Natural killer cell (primary cell): ENCODE results near the gene IFNGR2. TPM values are rescaled to one million over a fixed set of nuclear protein-coding genes. Genes with fewer than 3 reads are reported as not detected.

ENCODE experiments used
- ATAC-seq, 3 donors: fragments of 150-1000 bp in 2 of 3; fragments of 200-7000 bp in 1 of 3; cut with Tn5 transposase; 1 replicate in 1 of 3; 2 replicates in 2 of 3; pipeline ENCODE4 v1.10.0; 2021; ENCODE audit warnings: mild to moderate bottlenecking in 2 of 3, moderate library complexity in 2 of 3
- DNase-seq, 2 donors: peaks; one replicate each; pipeline versions ENCODE4 v3.0.0 to v3.0.0-alpha.2; 2013 to 2021; ENCODE audit warnings: mixed read lengths in 1 of 2
- H3K27ac ChIP-seq: one replicate; pipeline ENCODE4 v1.5.1; 2013; ENCODE audit warnings: mild to moderate bottlenecking, low read length
- H3K27me3 ChIP-seq: one replicate; pipeline ENCODE4 v1.6.1; 2013; ENCODE audit warnings: low read length; ENCODE audit not compliant: control insufficient read depth, insufficient read depth
- H3K36me3 ChIP-seq: one replicate; pipeline ENCODE4 v1.6.1; 2013; ENCODE audit warnings: low read length; ENCODE audit not compliant: control insufficient read depth, insufficient read depth
- H3K4me1 ChIP-seq: one replicate; pipeline ENCODE4 v1.6.1; 2013; ENCODE audit warnings: low read length; ENCODE audit not compliant: control insufficient read depth, insufficient read depth
- H3K4me3 ChIP-seq: one replicate; pipeline ENCODE4 v1.5.1; 2013; ENCODE audit warnings: low read length
- H3K9me3 ChIP-seq: one replicate; pipeline ENCODE4 v1.6.1; 2013; ENCODE audit warnings: low read length; ENCODE audit not compliant: control insufficient read depth, insufficient read depth
- H3K27ac Mint-ChIP-seq, 2 donors: one replicate each; pipeline ENCODE4 v1.8.0; 2022; ENCODE audit warnings: mild to moderate bottlenecking in 2 of 2, mixed read lengths in 2 of 2, moderate library complexity in 1 of 2
- H3K27me3 Mint-ChIP-seq, 2 donors: one replicate each; pipeline ENCODE4 v1.8.0; 2022; ENCODE audit warnings: low read depth in 2 of 2, mixed read lengths in 2 of 2
- H3K36me3 Mint-ChIP-seq: one replicate; pipeline ENCODE4 v1.8.0; 2022; ENCODE audit warnings: mixed read lengths
- H3K4me1 Mint-ChIP-seq, 2 donors: one replicate each; pipeline ENCODE4 v1.8.0; 2022; ENCODE audit warnings: mixed read lengths in 2 of 2
- H3K4me3 Mint-ChIP-seq: one replicate; pipeline ENCODE4 v1.8.0; 2022; ENCODE audit warnings: mild to moderate bottlenecking, moderate library complexity, mixed read lengths
- H3K9me3 Mint-ChIP-seq, 2 donors: one replicate each; pipeline ENCODE4 v1.8.0; 2022; ENCODE audit warnings: mixed read lengths in 2 of 2
- WGBS: methylation state at CpG from one replicate; pipeline ENCODE4 v1.1.7; 2013; ENCODE audit warnings: missing lambda C conversion rate; ENCODE audit not compliant: insufficient coverage; 5-methylcytosine and 5-hydroxymethylcytosine counted together
- intact Hi-C: fragments of 100-400 bp; cut with micrococcal nuclease; formaldehyde crosslinking; loops from one replicate; pipeline ENCODE4 v1.14.2; 2022
- total RNA-seq, 4 donors: library from RNA; stranded (reverse); fragments of 120-200 nt in 1 of 4; gene quantifications; one replicate each; pipeline versions ENCODE4 v1.2.3 to v1.2.4, GENCODE V29; 2013 to 2022
- TF ChIP-seq, protein P1 (sequence below): fragments of 200-600 bp; IDR thresholded peaks from one replicate; pipeline ENCODE4 v1.8.0; 2022; ENCODE audit warnings: antibody characterized with exemption

The IFNGR2 gene
- total RNA-seq, 3 donors from 2014 or later (not counting 1 experiment from before 2014, with no cell fraction given): 3.6 to 16.5 (median 8.6) TPM

GRCh38 chr21:33451634-33452071 lies 48.4 kb downstream of the IFNGR2 start:
- H3K9me3 ChIP-seq: no peaks in the 10 kb centered on the region
- Mint-ChIP-seq H3K9me3 (no peaks in the 10 kb centered on the region), H3K4me3 (no peak overlapping the region), H3K27me3 (no peaks in the 10 kb centered on the region), H3K36me3 (peaks cover 12% of the 10 kb centered on the region), H3K4me1 (no peaks in the 10 kb centered on the region), H3K27ac (no peak overlapping the region)
- 100% methylated on average over 1 of the region's 1 CpG for WGBS
- DNase-seq (no peak), ATAC-seq (no peak)
- intact Hi-C loops: no loop called here
- H3K27ac ChIP-seq: no peak overlapping the region
- no peaks in the 10 kb centered on the region for H3K27me3 ChIP-seq
- H3K36me3 ChIP-seq: peaks cover 28% of the 10 kb centered on the region
- TF ChIP-seq, protein P1, sequence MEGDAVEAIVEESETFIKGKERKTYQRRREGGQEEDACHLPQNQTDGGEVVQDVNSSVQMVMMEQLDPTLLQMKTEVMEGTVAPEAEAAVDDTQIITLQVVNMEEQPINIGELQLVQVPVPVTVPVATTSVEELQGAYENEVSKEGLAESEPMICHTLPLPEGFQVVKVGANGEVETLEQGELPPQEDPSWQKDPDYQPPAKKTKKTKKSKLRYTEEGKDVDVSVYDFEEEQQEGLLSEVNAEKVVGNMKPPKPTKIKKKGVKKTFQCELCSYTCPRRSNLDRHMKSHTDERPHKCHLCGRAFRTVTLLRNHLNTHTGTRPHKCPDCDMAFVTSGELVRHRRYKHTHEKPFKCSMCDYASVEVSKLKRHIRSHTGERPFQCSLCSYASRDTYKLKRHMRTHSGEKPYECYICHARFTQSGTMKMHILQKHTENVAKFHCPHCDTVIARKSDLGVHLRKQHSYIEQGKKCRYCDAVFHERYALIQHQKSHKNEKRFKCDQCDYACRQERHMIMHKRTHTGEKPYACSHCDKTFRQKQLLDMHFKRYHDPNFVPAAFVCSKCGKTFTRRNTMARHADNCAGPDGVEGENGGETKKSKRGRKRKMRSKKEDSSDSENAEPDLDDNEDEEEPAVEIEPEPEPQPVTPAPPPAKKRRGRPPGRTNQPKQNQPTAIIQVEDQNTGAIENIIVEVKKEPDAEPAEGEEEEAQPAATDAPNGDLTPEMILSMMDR: no peak
- H3K4me1 ChIP-seq: no peaks in the 10 kb centered on the region
- no peak overlapping the region for H3K4me3 ChIP-seq

DNA sequence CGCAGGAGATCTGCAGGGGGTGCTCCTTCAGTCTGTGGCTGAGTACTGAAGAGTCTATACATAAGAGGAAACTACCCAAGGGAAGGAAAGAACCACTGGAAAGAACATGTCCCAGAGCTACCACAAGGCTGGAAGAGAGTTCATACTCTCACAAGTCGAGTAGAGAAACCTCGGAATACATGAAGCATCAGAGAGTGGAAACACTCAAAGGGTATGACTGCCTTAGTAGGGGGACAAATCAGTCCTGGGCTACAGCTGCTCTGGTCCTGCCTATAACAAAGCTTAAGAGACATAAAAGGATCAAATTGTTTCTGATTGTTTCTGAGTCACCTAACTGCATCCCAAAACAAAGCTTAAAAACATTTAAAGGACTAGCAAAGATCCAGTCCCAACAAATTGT lies 49.1 kb downstream of the IFNGR2 start:
- Histone ChIP-seq H3K27ac (no peak overlapping the region), H3K36me3 (peaks cover 27% of the 10 kb centered on the region), H3K4me1 (no peaks in the 10 kb centered on the region), H3K4me3 (no peak overlapping the region), H3K9me3 (no peaks in the 10 kb centered on the region), H3K27me3 (no peaks in the 10 kb centered on the region)
- DNase-seq (no peak), ATAC-seq (no peak)
- Mint-ChIP-seq H3K4me1 (no peaks in the 10 kb centered on the region), H3K27ac (no peak overlapping the region), H3K36me3 (peaks cover 12% of the 10 kb centered on the region), H3K27me3 (no peaks in the 10 kb centered on the region), H3K4me3 (no peak overlapping the region), H3K9me3 (no peaks in the 10 kb centered on the region)
- intact Hi-C loops: no loop called here
- TF ChIP-seq, protein P1: no peak
- WGBS: 89% methylated on average over 3 of the region's 3 CpGs

DNA sequence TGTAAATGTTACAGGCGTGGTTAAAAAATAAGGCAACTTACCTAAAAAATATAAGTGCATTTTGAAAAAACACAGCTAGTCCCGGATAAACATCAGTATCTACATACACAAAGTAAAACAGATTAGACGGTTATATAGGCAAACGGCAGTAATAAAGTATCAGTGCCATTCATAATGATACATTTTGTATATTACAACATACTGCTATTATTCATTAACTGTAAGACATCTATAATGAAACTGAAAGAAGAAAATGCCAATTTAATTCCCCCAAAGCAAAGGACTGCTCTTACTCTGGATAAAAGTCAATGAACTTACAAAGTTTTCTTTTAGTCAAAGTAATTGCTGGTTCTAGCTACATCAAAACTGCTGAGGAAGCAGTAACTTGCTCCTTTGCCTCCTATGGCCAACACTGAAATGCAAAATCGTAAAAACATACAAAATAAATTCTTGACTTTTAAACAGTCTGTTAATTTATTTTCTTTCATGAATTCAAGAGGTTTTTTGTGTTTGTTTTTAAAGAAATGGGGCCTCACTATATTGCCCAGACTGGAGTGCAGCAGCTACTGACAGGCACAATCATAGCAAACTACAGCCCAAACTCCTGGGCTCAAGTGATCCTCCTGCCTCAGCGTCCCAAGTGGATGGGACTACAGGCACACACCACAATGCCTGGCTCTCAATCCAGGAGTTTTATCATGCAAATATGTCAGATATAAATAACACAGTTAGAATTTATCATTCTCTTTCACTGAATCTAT lies 52.7 kb downstream of the IFNGR2 start:
- Mint-ChIP-seq H3K27ac (no peak overlapping the region), H3K4me1 (no peaks in the 10 kb centered on the region), H3K9me3 (no peaks in the 10 kb centered on the region), H3K36me3 (peaks cover 19% of the 10 kb centered on the region), H3K27me3 (no peaks in the 10 kb centered on the region), H3K4me3 (no peak overlapping the region)
- no peaks in the 10 kb centered on the region for H3K4me1 ChIP-seq
- H3K27me3 ChIP-seq: no peaks in the 10 kb centered on the region
- no peak for DNase-seq
- no peaks in the 10 kb centered on the region for H3K9me3 ChIP-seq
- peaks cover 40% of the 10 kb centered on the region for H3K36me3 ChIP-seq
- TF ChIP-seq, protein P1: no peak
- WGBS: 90% methylated on average over 2 of the region's 6 CpGs
- H3K4me3 ChIP-seq: no peak overlapping the region
- H3K27ac ChIP-seq: no peak overlapping the region
- intact Hi-C loops: no loop called here
- ATAC-seq: no peak

DNA sequence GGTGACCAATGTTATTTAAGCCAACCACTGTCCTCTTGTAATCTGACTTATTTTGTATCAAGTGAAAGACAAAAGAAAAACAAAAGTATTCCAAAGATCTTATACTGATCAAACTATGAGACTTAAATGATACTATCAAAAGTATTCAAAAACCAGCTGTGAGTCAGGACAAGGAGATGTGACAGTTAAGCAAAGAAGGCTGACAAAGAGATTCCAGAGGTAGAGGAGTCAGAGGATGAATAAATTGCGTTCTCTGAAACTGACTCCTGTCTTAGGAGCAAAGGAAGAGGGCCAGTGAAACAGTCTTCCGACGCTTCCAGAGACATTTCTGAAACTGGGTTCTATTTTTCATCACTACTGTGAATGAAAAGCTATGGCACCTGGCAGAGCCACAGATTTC lies 55.6 kb downstream of the IFNGR2 start:
- peaks cover 37% of the 10 kb centered on the region for H3K36me3 ChIP-seq
- H3K9me3 ChIP-seq: no peaks in the 10 kb centered on the region
- ATAC-seq: no peak
- no peaks in the 10 kb centered on the region for H3K4me1 ChIP-seq
- DNase-seq: no peak
- Mint-ChIP-seq H3K9me3 (no peaks in the 10 kb centered on the region), H3K36me3 (peaks cover 7% of the 10 kb centered on the region), H3K4me1 (no peaks in the 10 kb centered on the region), H3K4me3 (no peak overlapping the region), H3K27ac (no peak overlapping the region), H3K27me3 (no peaks in the 10 kb centered on the region)
- no peak overlapping the region for H3K27ac ChIP-seq
- intact Hi-C loops: no loop called here
- WGBS: 97% methylated on average over 3 of the region's 3 CpGs
- no peak overlapping the region for H3K4me3 ChIP-seq
- TF ChIP-seq, protein P1: no peak
- no peaks in the 10 kb centered on the region for H3K27me3 ChIP-seq
